MCF 10A (cell line): Measurements from ENCODE around the gene SYT17. TPM values are rescaled to one million over a fixed set of nuclear protein-coding genes. Genes with fewer than 3 reads are reported as not detected.

Experiments used
- BruUV-seq: library from RNA; stranded (reverse); fragments of 400-500 nt; replicated peaks from 2 replicates; lab custom pipeline; 2021; lab: Mats Ljungman, UMichigan
- CTCF ChIA-PET: fragments of 300-600 bp; sonication (Branson Sonifier 250); formaldehyde crosslinking; extraction: SDS; loops from one replicate; lab custom pipeline; 2021; ENCODE audit warnings: antibody characterized with exemption, inconsistent platforms; lab: Yijun Ruan, JAX
- POLR2A ChIA-PET: fragments of 300-600, 350-650 bp; sonication (Branson Sonifier 250); formaldehyde crosslinking; extraction: SDS; loops from one replicate; lab custom pipeline; 2020; ENCODE audit warnings: antibody characterized with exemption, inconsistent platforms; lab: Yijun Ruan, JAX
- DNase-seq: peaks from one replicate; pipeline ENCODE4 v3.0.0-alpha.2; 2018; ENCODE audit not compliant: unreplicated experiment
- H3K27ac Mint-ChIP-seq: one replicate; pipeline ENCODE4 v1.8.0; 2022; ENCODE audit warnings: mild to moderate bottlenecking, low read depth, mixed read lengths; ENCODE audit not compliant: unreplicated experiment
- H3K27me3 Mint-ChIP-seq: one replicate; pipeline ENCODE4 v1.8.0; 2022; ENCODE audit warnings: mixed read lengths; ENCODE audit not compliant: insufficient read depth, unreplicated experiment
- H3K36me3 Mint-ChIP-seq: one replicate; pipeline ENCODE4 v1.8.0; 2022; ENCODE audit warnings: mild to moderate bottlenecking, moderate library complexity, mixed read lengths; ENCODE audit not compliant: insufficient read depth, unreplicated experiment
- H3K4me1 Mint-ChIP-seq: one replicate; pipeline ENCODE4 v1.8.0; 2022; ENCODE audit warnings: mixed read lengths; ENCODE audit not compliant: insufficient read depth, unreplicated experiment
- H3K4me3 Mint-ChIP-seq: one replicate; pipeline ENCODE4 v1.8.0; 2022; ENCODE audit warnings: mild to moderate bottlenecking, moderate library complexity, mixed read lengths; ENCODE audit not compliant: unreplicated experiment
- H3K9me3 Mint-ChIP-seq: one replicate; pipeline ENCODE4 v1.8.0; 2022; ENCODE audit warnings: mixed read lengths; ENCODE audit not compliant: unreplicated experiment
- CTCF ChIP-seq: fragments of 200-600 bp; IDR thresholded peaks from one replicate; pipeline ENCODE4 v1.8.0; 2022; ENCODE audit warnings: antibody characterized with exemption, mild to moderate bottlenecking; ENCODE audit not compliant: unreplicated experiment
- intact Hi-C: fragments of 100-400 bp; cut with micrococcal nuclease; formaldehyde crosslinking; loops from 2 replicates; pipeline ENCODE4 v1.14.1; 2022
- total RNA-seq: library from RNA; stranded (reverse); gene quantifications from 2 replicates; pipeline ENCODE4 v1.2.3, GENCODE V29; 2022

The SYT17 gene
- total RNA-seq, 1 experiment from 2014 or later, result not detected

DNA sequence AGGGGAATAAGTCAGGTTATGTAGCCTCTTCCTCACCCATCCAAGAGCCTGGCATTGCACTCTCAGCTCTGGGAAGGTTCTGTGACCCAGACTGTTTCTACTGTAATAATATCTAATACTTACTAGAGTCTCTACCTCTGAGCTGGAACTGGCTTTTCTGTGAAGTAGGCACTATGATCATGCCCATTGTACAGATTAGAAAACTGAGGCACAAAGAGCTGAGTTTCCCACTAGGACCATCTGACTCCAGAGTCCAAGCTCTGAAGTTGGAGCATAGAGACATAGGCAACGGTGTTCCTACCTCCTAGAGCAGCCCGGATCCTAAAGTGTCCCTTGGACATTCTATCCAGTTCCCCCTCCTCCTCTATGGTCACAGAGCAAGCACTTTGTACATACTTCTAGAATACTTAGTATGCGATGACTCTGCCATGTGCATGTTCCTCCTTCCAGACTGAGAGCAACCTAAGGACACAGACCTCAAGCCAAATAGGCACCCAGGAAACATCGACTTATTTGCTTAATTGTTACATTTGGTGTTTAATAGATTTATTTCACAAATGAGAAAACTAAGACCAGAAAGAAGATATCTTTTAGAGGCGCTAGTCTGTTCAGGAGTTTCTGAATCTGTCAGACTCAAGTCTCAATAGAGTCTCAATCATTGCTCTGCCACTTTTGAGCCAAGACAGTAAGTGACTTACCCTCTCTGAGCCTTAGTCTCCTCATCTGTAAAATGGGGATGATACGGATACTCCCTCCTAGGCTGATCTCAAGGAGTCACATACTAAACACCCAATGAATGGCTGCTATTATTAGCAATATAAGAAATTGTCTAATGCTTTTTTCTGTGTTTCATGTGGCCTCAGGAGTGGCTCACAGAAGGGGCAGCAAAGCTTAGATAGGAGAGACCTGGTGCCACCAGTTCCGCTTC lies 121.1 kb downstream of the SYT17 start:
- Mint-ChIP-seq H3K4me1 (peaks cover 10% of the 10 kb centered on the region), H3K27ac (no peak overlapping the region), H3K27me3 (peaks cover 21% of the 10 kb centered on the region), H3K4me3 (no peak overlapping the region), H3K36me3 (no peaks in the 10 kb centered on the region), H3K9me3 (no peaks in the 10 kb centered on the region)
- ChIA-PET CTCF (no interaction called here), POLR2A (interaction anchor here (0.6 kb wide), 1 partner anchor 30 kb away, joined by 3 read pairs; no protein-coding TSS in a partner anchor)
- no peak for DNase-seq
- intact Hi-C loops, result loop anchor here (10.0 kb wide), 1 partner anchor 174 kb away; the partner anchor contains the start of gene ITPRIPL2
- no peak for TF ChIP-seq CTCF
- no TSS peak for BruUV-seq

- ChIA-PET CTCF (no interaction called here), POLR2A (no interaction called here)
- H3K9me3 Mint-ChIP-seq, result no peaks in the 10 kb centered on the region
- TF ChIP-seq CTCF, result no peak
- DNase-seq, result no peak
- no peak overlapping the region for H3K4me3 Mint-ChIP-seq
- intact Hi-C loops, result loop anchor here (10.0 kb wide), 1 partner anchor 175 kb away; the partner anchor contains the start of gene ITPRIPL2
- no TSS peak for BruUV-seq
- H3K27me3 Mint-ChIP-seq, result peaks cover 29% of the 10 kb centered on the region
- no peaks in the 10 kb centered on the region for H3K36me3 Mint-ChIP-seq
- peaks cover 5% of the 10 kb centered on the region for H3K4me1 Mint-ChIP-seq
- H3K27ac Mint-ChIP-seq, result no peak overlapping the region
Observed at GRCh38 chr16:19289811-19290485, 121.9 kb downstream of the SYT17 start.

DNA sequence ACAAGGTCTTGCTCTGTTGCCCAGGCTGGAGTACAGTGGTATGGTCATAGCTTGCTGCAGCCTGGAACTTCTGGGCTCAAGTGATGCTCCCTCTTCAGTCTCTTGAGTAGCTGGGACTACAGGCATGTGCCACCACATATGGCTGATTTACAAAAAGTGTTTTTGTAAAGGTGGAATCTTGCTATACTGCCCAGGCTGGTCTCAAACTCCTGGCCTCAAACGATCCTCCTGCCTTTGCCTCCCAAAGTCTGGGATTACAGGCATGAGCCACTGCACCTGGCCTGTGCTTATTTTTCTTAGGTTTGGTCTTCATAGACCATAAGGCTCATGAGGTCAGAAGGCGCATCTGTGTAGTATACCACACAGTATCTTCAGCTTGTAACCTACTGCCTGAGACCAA lies 122.8 kb downstream of the SYT17 start:
- no peaks in the 10 kb centered on the region for H3K36me3 Mint-ChIP-seq
- peaks cover 5% of the 10 kb centered on the region for H3K4me1 Mint-ChIP-seq
- DNase-seq, result no peak
- no TSS peak for BruUV-seq
- no peaks in the 10 kb centered on the region for H3K9me3 Mint-ChIP-seq
- no peak for TF ChIP-seq CTCF
- POLR2A ChIA-PET, result interaction anchor here (0.7 kb wide), 1 partner anchor 21 kb away, joined by 4 read pairs; no protein-coding TSS in a partner anchor
- H3K27ac Mint-ChIP-seq, result no peak overlapping the region
- H3K27me3 Mint-ChIP-seq, result peaks cover 35% of the 10 kb centered on the region
- CTCF ChIA-PET, result no interaction called here
- H3K4me3 Mint-ChIP-seq, result no peak overlapping the region
- intact Hi-C loops, result no loop called here

- no TSS peak for BruUV-seq
- POLR2A ChIA-PET, result no interaction called here
Observed at GRCh38 chr16:19291475-19291874, 123.4 kb downstream of the SYT17 start.

More at GRCh38 chr16:19291475-19291874, 123.4 kb downstream of the SYT17 start:
- no peaks in the 10 kb centered on the region for H3K9me3 Mint-ChIP-seq
- peaks cover 5% of the 10 kb centered on the region for H3K4me1 Mint-ChIP-seq
- DNase-seq, result peak; percentile 62
- TF ChIP-seq CTCF, result no peak
- CTCF ChIA-PET, result no interaction called here
- intact Hi-C loops, result no loop called here
- H3K27me3 Mint-ChIP-seq, result peaks cover 35% of the 10 kb centered on the region
- no peaks in the 10 kb centered on the region for H3K36me3 Mint-ChIP-seq
- H3K27ac Mint-ChIP-seq, result no peak overlapping the region
- H3K4me3 Mint-ChIP-seq, result no peak overlapping the region
